GM12872 (cell line): ENCODE measurements around the gene PYGL.

Experiments used
- TF ChIP-seq, protein P1 (sequence below): IDR thresholded peaks from 3 replicates; pipeline ENCODE4 v1.5.1; 2011; ENCODE audit warnings: low read depth, mild to moderate bottlenecking, low read length, moderate library complexity; ENCODE audit not compliant: insufficient read depth

PYGL gene

DNA sequence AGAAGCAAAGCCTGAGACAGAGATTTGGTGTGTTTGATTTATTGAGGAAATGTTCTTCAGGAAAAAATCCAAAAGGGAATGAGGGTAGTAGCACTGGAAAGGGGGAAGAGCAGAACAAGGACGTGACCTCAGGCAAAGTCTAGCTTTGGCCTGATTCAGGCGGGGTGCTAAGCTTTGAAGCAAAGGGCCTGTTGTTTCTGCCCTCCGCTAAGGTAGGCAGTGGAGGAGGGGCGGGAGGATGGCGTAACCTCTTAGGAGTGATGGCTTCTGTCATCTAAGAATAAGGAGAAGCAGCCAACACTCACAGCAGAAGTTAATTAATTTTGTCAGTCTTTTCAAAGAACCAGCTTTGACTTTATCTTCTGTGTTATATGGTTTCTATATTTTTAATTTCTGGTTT is 52.0 kb downstream of the PYGL start:
- TF ChIP-seq, protein P1, sequence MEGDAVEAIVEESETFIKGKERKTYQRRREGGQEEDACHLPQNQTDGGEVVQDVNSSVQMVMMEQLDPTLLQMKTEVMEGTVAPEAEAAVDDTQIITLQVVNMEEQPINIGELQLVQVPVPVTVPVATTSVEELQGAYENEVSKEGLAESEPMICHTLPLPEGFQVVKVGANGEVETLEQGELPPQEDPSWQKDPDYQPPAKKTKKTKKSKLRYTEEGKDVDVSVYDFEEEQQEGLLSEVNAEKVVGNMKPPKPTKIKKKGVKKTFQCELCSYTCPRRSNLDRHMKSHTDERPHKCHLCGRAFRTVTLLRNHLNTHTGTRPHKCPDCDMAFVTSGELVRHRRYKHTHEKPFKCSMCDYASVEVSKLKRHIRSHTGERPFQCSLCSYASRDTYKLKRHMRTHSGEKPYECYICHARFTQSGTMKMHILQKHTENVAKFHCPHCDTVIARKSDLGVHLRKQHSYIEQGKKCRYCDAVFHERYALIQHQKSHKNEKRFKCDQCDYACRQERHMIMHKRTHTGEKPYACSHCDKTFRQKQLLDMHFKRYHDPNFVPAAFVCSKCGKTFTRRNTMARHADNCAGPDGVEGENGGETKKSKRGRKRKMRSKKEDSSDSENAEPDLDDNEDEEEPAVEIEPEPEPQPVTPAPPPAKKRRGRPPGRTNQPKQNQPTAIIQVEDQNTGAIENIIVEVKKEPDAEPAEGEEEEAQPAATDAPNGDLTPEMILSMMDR = no peak

DNA sequence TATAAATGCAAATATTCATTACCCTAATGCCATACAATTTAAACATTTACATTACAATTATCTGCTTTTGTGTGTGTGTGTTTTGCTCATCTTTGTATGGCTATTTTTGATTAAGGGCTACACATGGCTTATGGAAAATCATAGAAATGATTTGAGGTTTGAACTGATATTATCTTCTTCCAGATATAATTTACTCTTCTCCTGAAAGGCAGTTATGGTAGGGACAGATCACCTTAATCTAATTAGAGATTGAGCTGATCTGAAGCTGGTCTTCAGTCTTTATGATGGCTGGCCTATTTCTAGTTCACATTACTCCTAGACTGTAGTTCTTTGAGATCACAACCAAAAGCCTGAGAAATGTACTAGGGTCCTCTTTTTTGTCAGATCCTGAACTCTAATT is 56.8 kb downstream of the PYGL start:
- TF ChIP-seq, protein P1 = no peak

DNA sequence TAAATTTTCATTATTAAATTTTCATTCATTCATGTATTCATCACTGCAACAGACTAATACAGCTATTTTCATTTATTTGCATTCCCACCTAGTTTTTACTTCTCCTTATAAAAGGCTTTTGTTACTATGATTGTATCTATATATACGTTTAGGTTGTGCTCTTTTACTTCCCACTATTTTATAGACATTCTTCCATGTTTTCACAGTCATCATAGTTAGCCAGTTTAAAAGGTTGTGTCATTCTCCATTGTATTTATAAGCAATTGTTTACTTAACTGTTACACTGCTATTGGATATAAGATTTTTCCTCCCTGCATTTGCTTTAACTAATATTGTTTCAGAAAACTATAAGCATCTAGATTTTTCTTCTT is 60.5 kb downstream of the PYGL start:
- TF ChIP-seq, protein P1 = no peak

DNA sequence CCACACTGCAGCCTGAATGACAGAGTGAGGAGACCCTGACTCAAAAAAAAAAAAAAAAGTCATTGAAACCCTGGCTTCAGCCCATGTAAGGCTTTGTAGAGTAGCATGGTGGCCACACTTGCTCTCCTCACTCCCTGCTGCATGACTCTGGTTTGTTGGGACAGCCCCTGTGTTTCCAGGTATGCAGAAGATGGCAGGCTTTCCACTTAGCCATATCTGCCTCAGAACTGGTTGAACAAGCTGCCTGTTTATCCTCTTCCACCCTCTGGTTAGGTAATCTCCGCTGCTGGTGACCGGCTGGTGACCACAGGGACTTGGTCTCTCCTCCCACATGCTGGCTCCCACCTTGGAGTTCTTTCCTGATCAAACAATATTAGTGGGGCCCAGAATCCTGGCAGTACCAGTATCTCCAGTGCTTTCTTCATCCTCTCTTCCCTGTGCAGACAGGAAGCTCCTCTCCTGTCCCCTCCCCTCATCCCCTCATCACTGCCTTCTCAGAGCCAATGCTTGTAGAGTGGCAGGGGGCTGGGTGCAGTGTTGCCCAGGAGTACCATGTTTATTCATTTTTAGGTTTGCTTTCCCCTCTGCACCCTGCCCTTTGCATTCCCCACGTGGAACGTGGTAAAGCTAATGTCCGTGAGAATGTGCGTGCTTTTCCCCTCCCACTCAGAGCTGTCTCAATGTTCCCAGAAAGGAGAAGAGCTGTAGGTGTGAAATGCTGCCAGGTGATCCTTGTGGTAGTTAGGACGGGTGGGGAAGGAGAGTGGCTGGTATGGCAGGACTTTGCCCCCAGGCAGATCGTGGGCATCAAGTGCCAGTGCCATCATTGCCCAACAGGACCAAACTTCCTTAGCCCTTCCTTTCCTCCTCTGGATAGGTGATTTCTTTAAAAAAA is 61.1 kb downstream of the PYGL start:
- TF ChIP-seq, protein P1 = no peak

DNA sequence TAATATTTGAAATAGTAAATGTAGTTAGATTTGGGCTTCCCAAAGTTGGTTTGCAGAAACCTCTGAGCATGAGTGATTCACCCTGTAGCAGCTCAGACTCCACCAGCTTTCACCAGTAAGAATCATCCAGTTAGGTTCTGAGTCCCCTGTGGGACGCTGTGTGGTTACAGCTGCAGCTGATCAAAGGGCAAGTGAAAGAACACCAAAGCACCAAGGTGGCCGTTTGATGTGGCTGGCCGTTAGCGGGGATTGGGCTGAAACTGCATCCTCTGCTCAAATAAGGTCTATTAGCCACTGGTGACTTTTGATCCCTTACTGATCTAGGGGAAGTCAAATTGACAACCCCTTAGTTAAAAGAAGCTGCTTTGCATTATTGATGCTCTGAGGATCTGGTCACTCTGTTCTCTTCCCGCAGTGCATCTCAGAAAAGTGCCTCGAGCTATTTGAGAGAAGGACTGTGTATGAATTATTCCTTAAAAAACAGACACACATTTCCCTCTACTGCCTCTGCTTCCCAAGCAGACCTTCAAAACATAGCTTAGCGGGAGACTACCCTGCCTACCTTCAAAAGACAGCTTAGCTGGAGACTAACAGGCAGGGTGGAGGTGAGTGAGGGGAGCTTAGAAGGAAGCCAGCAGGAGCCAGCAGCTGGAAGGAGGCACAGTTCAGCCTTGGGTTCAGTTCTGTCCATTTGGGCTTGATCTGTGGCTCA is 68.8 kb downstream of the PYGL start:
- TF ChIP-seq, protein P1 = no peak

DNA sequence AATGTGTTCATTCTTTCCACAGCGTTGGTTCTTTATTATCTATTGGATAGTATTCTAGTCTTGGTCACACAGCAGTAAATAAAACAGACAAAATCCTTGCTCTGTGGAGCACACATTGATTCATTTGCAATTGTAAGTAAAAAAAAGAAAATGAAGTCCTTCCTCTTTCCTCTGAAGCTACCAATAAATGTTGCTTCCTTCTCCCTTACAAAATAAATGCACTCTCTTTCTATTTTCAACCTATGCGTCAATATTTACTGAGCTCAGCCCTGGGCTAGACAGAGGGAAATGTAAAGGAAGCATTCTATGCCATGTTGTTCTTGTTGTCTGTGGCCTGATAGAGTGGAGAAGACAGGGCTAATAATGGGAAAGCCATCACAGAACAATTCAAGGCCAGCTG is 69.5 kb downstream of the PYGL start:
- TF ChIP-seq, protein P1 = no peak

DNA sequence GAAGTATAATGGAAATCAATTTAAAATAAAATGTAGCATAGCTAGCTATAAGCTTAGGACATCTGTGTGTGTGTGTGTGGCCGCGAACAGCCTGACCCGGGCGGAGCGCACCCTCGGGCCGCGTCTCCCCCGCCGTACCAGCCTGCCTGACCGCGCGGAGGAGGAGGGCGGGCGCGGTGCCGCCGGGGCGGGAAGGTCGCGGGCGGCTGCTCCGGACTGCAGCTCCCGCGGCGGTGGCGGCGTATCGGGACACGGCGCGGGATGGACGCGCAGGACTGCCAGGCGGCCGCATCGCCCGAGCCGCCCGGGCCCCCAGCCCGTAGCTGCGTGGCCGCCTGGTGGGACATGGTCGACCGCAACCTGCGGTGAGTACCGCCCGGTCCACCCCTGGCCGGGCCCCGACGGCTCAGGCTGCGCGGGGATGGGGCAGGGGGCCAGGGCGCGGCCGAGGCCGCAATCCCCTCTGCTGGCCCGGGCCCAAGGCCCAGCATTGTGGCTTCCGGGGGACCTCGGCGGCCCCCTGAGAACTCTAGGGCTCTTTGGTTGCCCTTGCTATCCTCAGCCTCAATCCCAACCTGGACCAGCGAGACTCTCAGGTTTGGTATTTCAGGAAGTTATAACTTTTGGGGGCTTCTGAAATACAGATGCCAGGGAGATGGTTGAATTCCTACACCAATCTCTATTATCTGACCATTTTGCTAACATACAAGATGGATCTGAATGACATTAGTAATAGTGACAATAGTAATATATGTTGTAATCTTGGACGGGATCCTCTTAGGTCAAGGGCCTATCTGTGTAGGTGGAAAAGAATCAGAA is 72.2 kb downstream of the PYGL start, which contains the start of gene ABHD12B:
ABHD12B (plus strand) TSS at position 140 of the 819 bp plus-strand sequence; CDS start at position 262, 122 bp downstream.
- TF ChIP-seq, protein P1 = no peak
